BE2C (cell line): Measurements from ENCODE around the gene FGF14.

Experiments
- DNase-seq: peaks from one replicate; pipeline ENCODE4 v3.0.0-alpha.2; 2020
- H3K27me3 ChIP-seq: fragments of 250-450 bp; sonication (Bioruptor Pico); 2 replicates; pipeline ENCODE4 v1.5.1; 2020; ENCODE audit warnings: mild to moderate bottlenecking
- H3K36me3 ChIP-seq: fragments of 250-450 bp; sonication (Bioruptor Pico); 2 replicates; pipeline ENCODE4 v1.5.1; 2020; ENCODE audit warnings: mild to moderate bottlenecking
- H3K4me1 ChIP-seq: fragments of 250-450 bp; sonication (Bioruptor Pico); 2 replicates; pipeline ENCODE4 v1.5.1; 2020
- H3K4me3 ChIP-seq: 2 replicates; pipeline ENCODE4 v1.5.1; 2011; ENCODE audit warnings: low read depth, low read length
- H3K9me3 ChIP-seq: fragments of 250-450 bp; sonication (Bioruptor Pico); 2 replicates; pipeline ENCODE4 v1.5.1; 2020
- TF ChIP-seq, protein P1 (sequence below): IDR thresholded peaks from 2 replicates; pipeline ENCODE4 v1.5.1; 2012; ENCODE audit warnings: mild to moderate bottlenecking, low read depth, low read length

Gene FGF14

GRCh38 chr13:102170305-102170704, 231.5 kb downstream of the FGF14 start:
- Histone ChIP-seq H3K36me3 (no peaks in the 10 kb centered on the region), H3K9me3 (no peaks in the 10 kb centered on the region), H3K4me3 (no peak overlapping the region), H3K27me3 (no peaks in the 10 kb centered on the region), H3K4me1 (no peaks in the 10 kb centered on the region)
- no peak for DNase-seq
- TF ChIP-seq, protein P1, sequence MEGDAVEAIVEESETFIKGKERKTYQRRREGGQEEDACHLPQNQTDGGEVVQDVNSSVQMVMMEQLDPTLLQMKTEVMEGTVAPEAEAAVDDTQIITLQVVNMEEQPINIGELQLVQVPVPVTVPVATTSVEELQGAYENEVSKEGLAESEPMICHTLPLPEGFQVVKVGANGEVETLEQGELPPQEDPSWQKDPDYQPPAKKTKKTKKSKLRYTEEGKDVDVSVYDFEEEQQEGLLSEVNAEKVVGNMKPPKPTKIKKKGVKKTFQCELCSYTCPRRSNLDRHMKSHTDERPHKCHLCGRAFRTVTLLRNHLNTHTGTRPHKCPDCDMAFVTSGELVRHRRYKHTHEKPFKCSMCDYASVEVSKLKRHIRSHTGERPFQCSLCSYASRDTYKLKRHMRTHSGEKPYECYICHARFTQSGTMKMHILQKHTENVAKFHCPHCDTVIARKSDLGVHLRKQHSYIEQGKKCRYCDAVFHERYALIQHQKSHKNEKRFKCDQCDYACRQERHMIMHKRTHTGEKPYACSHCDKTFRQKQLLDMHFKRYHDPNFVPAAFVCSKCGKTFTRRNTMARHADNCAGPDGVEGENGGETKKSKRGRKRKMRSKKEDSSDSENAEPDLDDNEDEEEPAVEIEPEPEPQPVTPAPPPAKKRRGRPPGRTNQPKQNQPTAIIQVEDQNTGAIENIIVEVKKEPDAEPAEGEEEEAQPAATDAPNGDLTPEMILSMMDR: no peak

DNA sequence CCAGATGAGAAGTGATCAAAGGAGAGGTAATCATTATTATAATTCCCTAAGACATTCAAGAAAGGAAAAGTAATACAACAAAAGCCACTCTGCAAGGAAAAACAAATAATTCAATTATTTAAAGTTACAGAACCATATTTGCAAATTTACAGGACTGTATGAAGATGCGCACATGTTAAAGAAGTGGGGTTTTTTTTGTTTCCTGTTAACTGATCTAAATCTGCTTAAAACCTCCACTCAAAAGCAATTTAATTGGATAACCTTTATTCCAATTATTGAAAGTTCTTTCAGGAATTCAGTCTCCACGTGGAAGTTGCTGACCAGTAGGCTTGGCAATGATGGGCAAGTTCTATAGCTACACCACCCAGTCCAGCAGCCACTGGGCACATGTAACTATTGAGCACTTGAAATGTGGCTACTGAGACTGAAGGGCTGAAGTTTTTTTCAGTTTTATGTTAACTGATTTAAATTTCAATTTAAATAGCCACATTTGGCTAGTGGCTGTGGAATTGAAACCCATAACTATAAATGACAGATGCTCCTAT, 232.3 kb downstream of the FGF14 start:
- TF ChIP-seq, protein P1: no peak
- Histone ChIP-seq H3K9me3 (no peaks in the 10 kb centered on the region), H3K27me3 (no peaks in the 10 kb centered on the region), H3K4me3 (no peak overlapping the region), H3K4me1 (no peaks in the 10 kb centered on the region), H3K36me3 (no peaks in the 10 kb centered on the region)
- DNase-seq: no peak

DNA sequence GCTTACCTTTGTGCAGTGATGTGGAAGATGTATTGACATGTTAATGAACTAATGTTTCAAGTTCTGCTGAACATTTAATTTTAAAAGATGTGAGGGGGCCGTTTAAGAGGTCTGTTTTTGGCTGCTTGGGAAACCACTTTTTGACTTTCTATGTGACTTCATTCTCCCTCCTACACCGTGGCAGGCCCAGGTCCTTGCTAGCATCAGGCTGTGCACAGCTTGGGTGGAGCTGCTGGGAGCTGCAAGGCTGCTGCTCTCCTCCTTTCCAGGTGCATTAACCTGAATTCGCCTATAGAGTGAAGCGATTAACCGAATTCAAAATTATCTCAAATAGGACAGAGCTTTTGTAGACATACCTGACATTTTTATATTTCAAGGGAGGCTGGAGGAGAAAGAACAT, 249.1 kb downstream of the FGF14 start:
- DNase-seq: no peak
- no peak overlapping the region for H3K4me3 ChIP-seq
- TF ChIP-seq, protein P1: no peak
- H3K27me3 ChIP-seq: no peaks in the 10 kb centered on the region
- H3K36me3 ChIP-seq: no peaks in the 10 kb centered on the region; the same call in 1 of the 2 replicates
- peaks cover 11% of the 10 kb centered on the region; the same call in 1 of the 2 replicates for H3K4me1 ChIP-seq
- no peaks in the 10 kb centered on the region; the same call in 1 of the 2 replicates for H3K9me3 ChIP-seq

DNA sequence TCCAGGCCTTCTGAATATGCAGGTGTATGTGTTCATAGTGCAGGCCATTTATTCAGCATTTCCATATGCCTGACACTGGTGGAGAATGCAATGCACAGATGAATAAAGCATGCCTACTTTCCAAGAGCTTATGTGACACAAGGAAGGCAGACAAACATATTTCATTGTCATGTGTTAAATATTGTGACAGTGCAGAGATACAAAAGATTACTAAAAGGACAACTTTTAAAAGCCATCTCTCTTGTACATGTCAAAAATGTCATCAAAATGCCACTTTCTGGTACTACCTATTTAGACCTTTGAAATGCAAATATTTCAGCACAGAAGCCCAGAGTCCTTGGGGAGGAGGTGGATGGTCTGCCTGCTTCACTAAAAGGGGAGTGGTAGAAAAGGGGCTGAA, 254.5 kb downstream of the FGF14 start:
- Histone ChIP-seq H3K27me3 (no peaks in the 10 kb centered on the region), H3K36me3 (no peaks in the 10 kb centered on the region; the same call in 1 of the 2 replicates), H3K4me1 (peaks cover 44% of the 10 kb centered on the region), H3K4me3 (no peak overlapping the region), H3K9me3 (no peaks in the 10 kb centered on the region; the same call in 1 of the 2 replicates)
- TF ChIP-seq, protein P1: no peak
- DNase-seq: no peak

- no peak overlapping the region for H3K4me3 ChIP-seq
- no peaks in the 10 kb centered on the region for H3K9me3 ChIP-seq
- no peaks in the 10 kb centered on the region for H3K36me3 ChIP-seq
- DNase-seq: no peak
- no peaks in the 10 kb centered on the region for H3K27me3 ChIP-seq
- TF ChIP-seq, protein P1: no peak
- peaks cover 58% of the 10 kb centered on the region for H3K4me1 ChIP-seq
These were observed 256.1 kb downstream of the FGF14 start for GRCh38 chr13:102145750-102146149.

DNA sequence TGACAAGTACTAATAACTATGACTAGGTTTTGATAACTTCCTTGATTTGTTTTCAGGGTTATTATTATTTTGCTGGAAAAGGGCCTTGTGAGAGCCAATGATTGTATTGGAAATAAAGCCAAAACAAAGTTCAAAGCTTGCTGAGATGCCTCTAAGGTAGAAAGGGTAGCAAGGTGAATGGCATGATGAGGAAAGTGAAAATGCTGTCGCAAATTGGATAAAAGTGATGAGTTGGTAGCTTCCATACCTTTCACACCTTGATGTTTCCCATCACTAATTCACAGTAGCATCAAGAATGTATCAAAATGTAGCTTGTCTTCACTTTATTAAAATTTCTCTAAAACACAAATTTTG, 259.4 kb downstream of the FGF14 start:
- no peak for DNase-seq
- Histone ChIP-seq H3K4me1 (peaks cover 58% of the 10 kb centered on the region), H3K36me3 (no peaks in the 10 kb centered on the region; the same call in 1 of the 2 replicates), H3K27me3 (no peaks in the 10 kb centered on the region), H3K9me3 (no peaks in the 10 kb centered on the region; the same call in 1 of the 2 replicates), H3K4me3 (no peak overlapping the region)
- TF ChIP-seq, protein P1: no peak
